H1 (cell line): ENCODE measurements around the gene IL17REL. TPM values are rescaled to one million over a fixed set of nuclear protein-coding genes. Genes with fewer than 3 reads are reported as not detected.

Experiments
- KDM1A ChIP-seq: fragments of 200-600, 300-600 bp; sonication (generic); IDR thresholded peaks from 2 replicates; pipeline ENCODE4 v1.7.1; 2016; ENCODE audit warnings: mild to moderate bottlenecking, low read length, borderline replicate concordance
- KDM4A ChIP-seq: IDR thresholded peaks from one replicate; pipeline ENCODE4 v1.7.1; 2012; ENCODE audit warnings: low read depth, mild to moderate bottlenecking, moderate library complexity, low read length, inconsistent platforms; ENCODE audit not compliant: severe bottlenecking
- SIX5 ChIP-seq: IDR thresholded peaks from 2 replicates; pipeline ENCODE4 v1.6.1; 2011; ENCODE audit warnings: mild to moderate bottlenecking, low read depth, low read length
- SP1 ChIP-seq: IDR thresholded peaks from 2 replicates; pipeline ENCODE4 v1.6.1; 2011; ENCODE audit warnings: low read depth, low read length
- SP4 ChIP-seq: IDR thresholded peaks from 2 replicates; pipeline ENCODE4 v1.6.1; 2012; ENCODE audit warnings: low read length, inconsistent platforms
- polyA plus RNA-seq, 7 experiments: library from polyadenylated mRNA; depleted of rRNA in 3 of 7; stranded (reverse) in 5 of 7; unstranded in 2 of 7; fragments of >200 nt in 5 of 7; fragments of 200-250 nt in 2 of 7; gene quantifications; 1 replicate in 5 of 7; 2 replicates in 1 of 7; 4 replicates in 1 of 7; pipeline versions ENCODE4 v1.2.1 to v1.2.3, GENCODE V29; 2011 to 2013; ENCODE audit warnings: missing spikeins in 2 of 7, mixed read lengths in 2 of 7
- total RNA-seq: library from RNA; stranded (reverse); fragmentation: NEBNext Ultra II Directional; extraction: Animal tissue kit (Norgen Biotek cat#: 25700); gene quantifications from 2 replicates; pipeline ENCODE4 v1.2.1, GENCODE V29; 2021
- TF ChIP-seq, protein P1 (sequence below): fragments of 300-600 bp; sonication (generic); IDR thresholded peaks from 2 replicates; pipeline ENCODE4 v1.7.1; 2012; ENCODE audit warnings: low read length, moderate library complexity, mild to moderate bottlenecking, inconsistent platforms; ENCODE audit not compliant: insufficient replicate concordance
- TF ChIP-seq, protein P2 (sequence below): IDR thresholded peaks from 2 replicates; pipeline ENCODE4 v1.6.1; 2011; ENCODE audit warnings: low read depth, mild to moderate bottlenecking, low read length; ENCODE audit not compliant: insufficient read depth
- TF ChIP-seq, protein P3 (sequence below), 3 experiments: IDR thresholded peaks; 1 replicate in 2 of 3; 2 replicates in 1 of 3; pipeline versions ENCODE4 v1.5.1 to v1.6.1; 2011; ENCODE audit warnings: low read length in 3 of 3, mild to moderate bottlenecking in 3 of 3, inconsistent platforms in 2 of 3, low read depth in 1 of 3, moderate library complexity in 1 of 3; ENCODE audit not compliant: insufficient read depth in 1 of 3; ENCODE audit errors: control extremely low read depth in 1 of 3

IL17REL gene
- total and polyA plus RNA-seq, 2 of the 8 experiments (the other 6 are each of a cell fraction or from before 2014, with no cell fraction given): 0.15 to 0.20 TPM

DNA sequence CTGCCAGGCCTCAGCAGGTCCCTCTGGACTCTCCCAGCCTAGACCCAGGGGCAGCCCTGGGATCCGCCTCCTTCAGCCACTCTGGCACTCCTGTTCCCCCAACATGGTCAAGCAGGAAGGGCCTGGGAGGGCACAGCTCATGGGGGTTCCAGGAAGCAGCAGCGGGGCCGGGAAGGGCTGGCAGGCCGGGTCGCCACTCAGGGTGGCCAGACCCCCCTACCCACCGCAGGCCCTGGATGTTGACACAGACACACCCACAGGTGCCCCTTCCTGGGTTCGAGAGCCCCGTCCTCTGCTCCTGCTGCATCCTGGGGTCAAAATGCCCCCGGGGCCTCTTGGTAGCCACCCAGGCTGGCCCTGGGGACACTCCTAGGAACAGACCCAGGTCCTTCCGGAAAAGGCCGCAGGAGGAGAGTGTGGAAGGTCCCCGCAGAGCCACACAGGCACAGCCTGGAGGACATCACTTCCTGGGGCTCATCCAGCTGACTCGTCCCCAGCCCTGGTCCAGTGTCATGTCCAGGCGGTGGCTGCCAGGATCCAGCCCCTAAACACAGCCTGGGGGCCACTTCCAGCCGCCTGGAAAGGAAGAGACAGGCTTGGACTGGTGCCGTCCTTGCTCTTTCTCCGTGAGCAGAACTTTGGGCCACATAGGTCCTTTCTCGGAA is 58.8 kb downstream of the IL17REL start (continued):
- TF ChIP-seq, protein P1, sequence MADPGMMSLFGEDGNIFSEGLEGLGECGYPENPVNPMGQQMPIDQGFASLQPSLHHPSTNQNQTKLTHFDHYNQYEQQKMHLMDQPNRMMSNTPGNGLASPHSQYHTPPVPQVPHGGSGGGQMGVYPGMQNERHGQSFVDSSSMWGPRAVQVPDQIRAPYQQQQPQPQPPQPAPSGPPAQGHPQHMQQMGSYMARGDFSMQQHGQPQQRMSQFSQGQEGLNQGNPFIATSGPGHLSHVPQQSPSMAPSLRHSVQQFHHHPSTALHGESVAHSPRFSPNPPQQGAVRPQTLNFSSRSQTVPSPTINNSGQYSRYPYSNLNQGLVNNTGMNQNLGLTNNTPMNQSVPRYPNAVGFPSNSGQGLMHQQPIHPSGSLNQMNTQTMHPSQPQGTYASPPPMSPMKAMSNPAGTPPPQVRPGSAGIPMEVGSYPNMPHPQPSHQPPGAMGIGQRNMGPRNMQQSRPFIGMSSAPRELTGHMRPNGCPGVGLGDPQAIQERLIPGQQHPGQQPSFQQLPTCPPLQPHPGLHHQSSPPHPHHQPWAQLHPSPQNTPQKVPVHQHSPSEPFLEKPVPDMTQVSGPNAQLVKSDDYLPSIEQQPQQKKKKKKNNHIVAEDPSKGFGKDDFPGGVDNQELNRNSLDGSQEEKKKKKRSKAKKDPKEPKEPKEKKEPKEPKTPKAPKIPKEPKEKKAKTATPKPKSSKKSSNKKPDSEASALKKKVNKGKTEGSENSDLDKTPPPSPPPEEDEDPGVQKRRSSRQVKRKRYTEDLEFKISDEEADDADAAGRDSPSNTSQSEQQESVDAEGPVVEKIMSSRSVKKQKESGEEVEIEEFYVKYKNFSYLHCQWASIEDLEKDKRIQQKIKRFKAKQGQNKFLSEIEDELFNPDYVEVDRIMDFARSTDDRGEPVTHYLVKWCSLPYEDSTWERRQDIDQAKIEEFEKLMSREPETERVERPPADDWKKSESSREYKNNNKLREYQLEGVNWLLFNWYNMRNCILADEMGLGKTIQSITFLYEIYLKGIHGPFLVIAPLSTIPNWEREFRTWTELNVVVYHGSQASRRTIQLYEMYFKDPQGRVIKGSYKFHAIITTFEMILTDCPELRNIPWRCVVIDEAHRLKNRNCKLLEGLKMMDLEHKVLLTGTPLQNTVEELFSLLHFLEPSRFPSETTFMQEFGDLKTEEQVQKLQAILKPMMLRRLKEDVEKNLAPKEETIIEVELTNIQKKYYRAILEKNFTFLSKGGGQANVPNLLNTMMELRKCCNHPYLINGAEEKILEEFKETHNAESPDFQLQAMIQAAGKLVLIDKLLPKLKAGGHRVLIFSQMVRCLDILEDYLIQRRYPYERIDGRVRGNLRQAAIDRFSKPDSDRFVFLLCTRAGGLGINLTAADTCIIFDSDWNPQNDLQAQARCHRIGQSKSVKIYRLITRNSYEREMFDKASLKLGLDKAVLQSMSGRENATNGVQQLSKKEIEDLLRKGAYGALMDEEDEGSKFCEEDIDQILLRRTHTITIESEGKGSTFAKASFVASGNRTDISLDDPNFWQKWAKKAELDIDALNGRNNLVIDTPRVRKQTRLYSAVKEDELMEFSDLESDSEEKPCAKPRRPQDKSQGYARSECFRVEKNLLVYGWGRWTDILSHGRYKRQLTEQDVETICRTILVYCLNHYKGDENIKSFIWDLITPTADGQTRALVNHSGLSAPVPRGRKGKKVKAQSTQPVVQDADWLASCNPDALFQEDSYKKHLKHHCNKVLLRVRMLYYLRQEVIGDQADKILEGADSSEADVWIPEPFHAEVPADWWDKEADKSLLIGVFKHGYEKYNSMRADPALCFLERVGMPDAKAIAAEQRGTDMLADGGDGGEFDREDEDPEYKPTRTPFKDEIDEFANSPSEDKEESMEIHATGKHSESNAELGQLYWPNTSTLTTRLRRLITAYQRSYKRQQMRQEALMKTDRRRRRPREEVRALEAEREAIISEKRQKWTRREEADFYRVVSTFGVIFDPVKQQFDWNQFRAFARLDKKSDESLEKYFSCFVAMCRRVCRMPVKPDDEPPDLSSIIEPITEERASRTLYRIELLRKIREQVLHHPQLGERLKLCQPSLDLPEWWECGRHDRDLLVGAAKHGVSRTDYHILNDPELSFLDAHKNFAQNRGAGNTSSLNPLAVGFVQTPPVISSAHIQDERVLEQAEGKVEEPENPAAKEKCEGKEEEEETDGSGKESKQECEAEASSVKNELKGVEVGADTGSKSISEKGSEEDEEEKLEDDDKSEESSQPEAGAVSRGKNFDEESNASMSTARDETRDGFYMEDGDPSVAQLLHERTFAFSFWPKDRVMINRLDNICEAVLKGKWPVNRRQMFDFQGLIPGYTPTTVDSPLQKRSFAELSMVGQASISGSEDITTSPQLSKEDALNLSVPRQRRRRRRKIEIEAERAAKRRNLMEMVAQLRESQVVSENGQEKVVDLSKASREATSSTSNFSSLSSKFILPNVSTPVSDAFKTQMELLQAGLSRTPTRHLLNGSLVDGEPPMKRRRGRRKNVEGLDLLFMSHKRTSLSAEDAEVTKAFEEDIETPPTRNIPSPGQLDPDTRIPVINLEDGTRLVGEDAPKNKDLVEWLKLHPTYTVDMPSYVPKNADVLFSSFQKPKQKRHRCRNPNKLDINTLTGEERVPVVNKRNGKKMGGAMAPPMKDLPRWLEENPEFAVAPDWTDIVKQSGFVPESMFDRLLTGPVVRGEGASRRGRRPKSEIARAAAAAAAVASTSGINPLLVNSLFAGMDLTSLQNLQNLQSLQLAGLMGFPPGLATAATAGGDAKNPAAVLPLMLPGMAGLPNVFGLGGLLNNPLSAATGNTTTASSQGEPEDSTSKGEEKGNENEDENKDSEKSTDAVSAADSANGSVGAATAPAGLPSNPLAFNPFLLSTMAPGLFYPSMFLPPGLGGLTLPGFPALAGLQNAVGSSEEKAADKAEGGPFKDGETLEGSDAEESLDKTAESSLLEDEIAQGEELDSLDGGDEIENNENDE: no peak
- TF ChIP-seq SIX5 (no peak), SP4 (no peak), KDM4A (no peak), KDM1A (no peak), SP1 (no peak)
- TF ChIP-seq, protein P2, sequence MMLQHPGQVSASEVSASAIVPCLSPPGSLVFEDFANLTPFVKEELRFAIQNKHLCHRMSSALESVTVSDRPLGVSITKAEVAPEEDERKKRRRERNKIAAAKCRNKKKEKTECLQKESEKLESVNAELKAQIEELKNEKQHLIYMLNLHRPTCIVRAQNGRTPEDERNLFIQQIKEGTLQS: no peak
- TF ChIP-seq, protein P3, sequence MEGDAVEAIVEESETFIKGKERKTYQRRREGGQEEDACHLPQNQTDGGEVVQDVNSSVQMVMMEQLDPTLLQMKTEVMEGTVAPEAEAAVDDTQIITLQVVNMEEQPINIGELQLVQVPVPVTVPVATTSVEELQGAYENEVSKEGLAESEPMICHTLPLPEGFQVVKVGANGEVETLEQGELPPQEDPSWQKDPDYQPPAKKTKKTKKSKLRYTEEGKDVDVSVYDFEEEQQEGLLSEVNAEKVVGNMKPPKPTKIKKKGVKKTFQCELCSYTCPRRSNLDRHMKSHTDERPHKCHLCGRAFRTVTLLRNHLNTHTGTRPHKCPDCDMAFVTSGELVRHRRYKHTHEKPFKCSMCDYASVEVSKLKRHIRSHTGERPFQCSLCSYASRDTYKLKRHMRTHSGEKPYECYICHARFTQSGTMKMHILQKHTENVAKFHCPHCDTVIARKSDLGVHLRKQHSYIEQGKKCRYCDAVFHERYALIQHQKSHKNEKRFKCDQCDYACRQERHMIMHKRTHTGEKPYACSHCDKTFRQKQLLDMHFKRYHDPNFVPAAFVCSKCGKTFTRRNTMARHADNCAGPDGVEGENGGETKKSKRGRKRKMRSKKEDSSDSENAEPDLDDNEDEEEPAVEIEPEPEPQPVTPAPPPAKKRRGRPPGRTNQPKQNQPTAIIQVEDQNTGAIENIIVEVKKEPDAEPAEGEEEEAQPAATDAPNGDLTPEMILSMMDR (IDR thresholded peaks at IDR 0.05; ENCODE audit: control extremely low read depth in 1 of 3, insufficient read depth in 1 of 3, low read depth in 1 of 3, low read length in 3 of 3): no peak
